GM13977 (cell line): Measurements from ENCODE around the gene ACSS1.

Experiments
- DNase-seq: peaks from one replicate; pipeline ENCODE4 v3.0.0; 2012; ENCODE audit warnings: low spot score
- CTCF ChIP-seq: IDR thresholded peaks from 2 replicates; pipeline ENCODE4 v1.5.1; 2012; ENCODE audit warnings: mild to moderate bottlenecking, control low read depth; ENCODE audit not compliant: insufficient read depth; ENCODE audit errors: extremely low read depth, missing control alignments
- in situ Hi-C: fragments of 300-500 bp; cut with MboI; formaldehyde crosslinking; loops from one replicate; pipeline ENCODE4 v1.12.0; 2022; ENCODE audit warnings: low sequenced_read_pairs, low pct_unique_long_range_greater_than_20kb, mixed read lengths, inconsistent platforms; ENCODE audit not compliant: unreplicated experiment

ACSS1 gene

GRCh38 chr20:24991897-24992486 is 65.9 kb downstream of the ACSS1 start:
- TF ChIP-seq CTCF: no peak
- DNase-seq: no peak
- in situ Hi-C loops: loop anchor here (25.0 kb wide), 2 partner anchors 195 to 420 kb away; partner anchors contain the start of genes ENTPD6 and GINS1

GRCh38 chr20:24990810-24991252 is 67.1 kb downstream of the ACSS1 start:
- TF ChIP-seq CTCF: no peak
- in situ Hi-C loops: loop anchor here (25.0 kb wide), 2 partner anchors 196 to 421 kb away; partner anchors contain the start of genes ENTPD6 and GINS1
- DNase-seq: no peak

- in situ Hi-C loops: loop anchor here (25.0 kb wide), 2 partner anchors 198 to 423 kb away; partner anchors contain the start of genes ENTPD6 and GINS1
- DNase-seq: no peak
- TF ChIP-seq CTCF: no peak
These were observed 68.8 kb downstream of the ACSS1 start for GRCh38 chr20:24989162-24989561.

GRCh38 chr20:24987873-24988835 is 69.8 kb downstream of the ACSS1 start:
- no peak for TF ChIP-seq CTCF
- no peak for DNase-seq
- in situ Hi-C loops: loop anchor here (25.0 kb wide), 2 partner anchors 199 to 424 kb away; partner anchors contain the start of genes ENTPD6 and GINS1

- in situ Hi-C loops: loop anchor here (25.0 kb wide), 2 partner anchors 200 to 425 kb away; partner anchors contain the start of genes ENTPD6 and GINS1
- TF ChIP-seq CTCF: no peak
- DNase-seq: no peak
These were observed 70.7 kb downstream of the ACSS1 start for GRCh38 chr20:24987244-24987643.

- TF ChIP-seq CTCF: no peak
- no peak for DNase-seq
- in situ Hi-C loops: loop anchor here (25.0 kb wide), 2 partner anchors 201 to 426 kb away; partner anchors contain the start of genes ENTPD6 and GINS1
These were observed 71.4 kb downstream of the ACSS1 start for GRCh38 chr20:24986436-24987015.
